Left colon (tissue), 2 donors: ENCODE results near the gene OTOG. TPM values are rescaled to one million over a fixed set of nuclear protein-coding genes. Genes with fewer than 3 reads are reported as not detected.

Source experiments
- ATAC-seq: fragments of 200-7000 bp; cut with Tn5 transposase; one replicate; pipeline ENCODE4 v1.9.1; 2020; ENCODE audit warnings: mild to moderate bottlenecking, moderate library complexity
- DNase-seq, 2 donors: peaks; one replicate each; pipeline ENCODE4 v3.0.0-alpha.2; 2020
- intact Hi-C, 2 donors: fragments of 100-400 bp; cut with DNase I in 1 of 2; cut with micrococcal nuclease in 1 of 2; formaldehyde crosslinking; loops; one replicate each; pipeline versions ENCODE4 v1.11.2 to v1.14.0; 2022; cut with DNase I, micrococcal nuclease
- total RNA-seq, 2 donors: library from RNA; stranded (reverse); fragmentation: NEBNext Ultra II Directional; extraction: Animal tissue kit (Norgen Biotek cat#: 25700); gene quantifications; one replicate each; pipeline ENCODE4 v1.2.1, GENCODE V29; 2021
- donor health status: DM: no; HTN: no; CAD: no.
- donor health status: DM: yes; HTN: yes; CAD: no.

OTOG gene
- total RNA-seq, 2 donors from 2014 or later = not detected

- DNase-seq = no peak
- intact Hi-C loops = no loop called here
- no peak for ATAC-seq
Measured at GRCh38 chr11:17694494-17695110, 147.5 kb downstream of the OTOG start.

GRCh38 chr11:17695454-17696441 is 148.7 kb downstream of the OTOG start:
- no peak for ATAC-seq
- DNase-seq = no peak
- intact Hi-C loops = no loop called here

- DNase-seq = no peak
- no peak for ATAC-seq
- intact Hi-C loops = no loop called here
Measured at GRCh38 chr11:17696741-17697140, 149.7 kb downstream of the OTOG start.

Other genes with a start within 250 kb of the OTOG start
- gene NCR3LG1, start 195.5 kb upstream of the OTOG start, total RNA-seq = 10 to 100 TPM; 13.1 to 16.5 TPM
- 1 to 10 TPM; 2.1 to 6.9 TPM for gene KCNJ11, start 158.6 kb upstream of the OTOG start, total RNA-seq
- 1 to 10 TPM; 4.1 to 5.1 TPM for gene ABCC8, start 70.4 kb upstream of the OTOG start, total RNA-seq
- 100 to 1,000 TPM; 159 to 181 TPM for gene USH1C, start 2.8 kb upstream of the OTOG start, total RNA-seq
- not detected for gene MYOD1, start 172.3 kb downstream of the OTOG start, total RNA-seq
- under 1 TPM; 0.37 to 0.50 TPM for gene KCNC1, start 187.5 kb downstream of the OTOG start, total RNA-seq